HFFc6 (cell line): Measurements from ENCODE around the gene CASKIN1. TPM values are rescaled to one million over a fixed set of nuclear protein-coding genes. Genes with fewer than 3 reads are reported as not detected.

ENCODE experiments used
- DNase-seq: peaks from one replicate; pipeline ENCODE4 v3.0.0-alpha.2; 2018
- H3K27ac Mint-ChIP-seq: 2 replicates; pipeline ENCODE4 v1.8.0; 2020; ENCODE audit warnings: mild to moderate bottlenecking, mixed read lengths
- H3K27me3 Mint-ChIP-seq: 2 replicates; pipeline ENCODE4 v1.8.0; 2021; ENCODE audit warnings: mild to moderate bottlenecking, moderate library complexity, mixed read lengths; ENCODE audit not compliant: insufficient read depth
- H3K36me3 Mint-ChIP-seq: 2 replicates; pipeline ENCODE4 v1.8.0; 2021; ENCODE audit warnings: low read depth, mixed read lengths
- H3K4me1 Mint-ChIP-seq: 2 replicates; pipeline ENCODE4 v1.8.0; 2020; ENCODE audit warnings: low read depth, mixed read lengths
- H3K4me3 Mint-ChIP-seq: 2 replicates; pipeline ENCODE4 v1.8.0; 2020; ENCODE audit warnings: mild to moderate bottlenecking, moderate library complexity, mixed read lengths
- H3K9me3 Mint-ChIP-seq: 2 replicates; pipeline ENCODE4 v1.8.0; 2020; ENCODE audit warnings: mild to moderate bottlenecking, mixed read lengths
- CTCF ChIP-seq: fragments of 200-600 bp; sonication (generic); IDR thresholded peaks from 2 replicates; pipeline ENCODE4 v1.5.0; 2021; ENCODE audit warnings: antibody characterized with exemption, mild to moderate bottlenecking
- total RNA-seq, 6 experiments: library from RNA; stranded (reverse); fragmentation: NEBNext Ultra II Directional; extraction: Animal tissue kit (Norgen Biotek cat#: 25700); gene quantifications; 2 replicates in 1 of 6; 3 replicates in 5 of 6; pipeline ENCODE4 v1.2.3, GENCODE V29; 2021

The CASKIN1 gene
- total RNA-seq, 6 experiments from 2014 or later: 0.06 to 0.56 (median 0.11) TPM

GRCh38 chr16:2174396-2175131 is 21.8 kb downstream of the CASKIN1 start:
- Mint-ChIP-seq H3K36me3 (peaks cover 9% of the 10 kb centered on the region), H3K4me1 (no peaks in the 10 kb centered on the region), H3K9me3 (no peaks in the 10 kb centered on the region), H3K27me3 (peaks cover 6% of the 10 kb centered on the region), H3K4me3 (no peak overlapping the region), H3K27ac (no peak overlapping the region)
- TF ChIP-seq CTCF: no peak
- no peak for DNase-seq

- no peaks in the 10 kb centered on the region for H3K9me3 Mint-ChIP-seq
- TF ChIP-seq CTCF: no peak
- no peaks in the 10 kb centered on the region for H3K4me1 Mint-ChIP-seq
- no peak overlapping the region for H3K27ac Mint-ChIP-seq
- peaks cover 6% of the 10 kb centered on the region for H3K27me3 Mint-ChIP-seq
- DNase-seq: no peak
- H3K36me3 Mint-ChIP-seq: peaks cover 9% of the 10 kb centered on the region
- H3K4me3 Mint-ChIP-seq: no peak overlapping the region
Observed at GRCh38 chr16:2173916-2174315, 22.5 kb downstream of the CASKIN1 start.

- H3K4me3 Mint-ChIP-seq: no peak overlapping the region
- H3K36me3 Mint-ChIP-seq: peaks cover 9% of the 10 kb centered on the region
- no peak for DNase-seq
- no peaks in the 10 kb centered on the region for H3K9me3 Mint-ChIP-seq
- no peak for TF ChIP-seq CTCF
- peaks cover 6% of the 10 kb centered on the region for H3K27me3 Mint-ChIP-seq
- no peaks in the 10 kb centered on the region for H3K4me1 Mint-ChIP-seq
- no peak overlapping the region for H3K27ac Mint-ChIP-seq
Observed at GRCh38 chr16:2173366-2173765, 23.0 kb downstream of the CASKIN1 start.

- H3K27me3 Mint-ChIP-seq: peaks cover 6% of the 10 kb centered on the region
- no peak for TF ChIP-seq CTCF
- H3K27ac Mint-ChIP-seq: no peak overlapping the region
- H3K36me3 Mint-ChIP-seq: peaks cover 9% of the 10 kb centered on the region
- no peak for DNase-seq
- no peaks in the 10 kb centered on the region for H3K9me3 Mint-ChIP-seq
- H3K4me1 Mint-ChIP-seq: no peaks in the 10 kb centered on the region
- H3K4me3 Mint-ChIP-seq: no peak overlapping the region; the same call in 1 of the 2 replicates
Observed at GRCh38 chr16:2172688-2173335, 23.6 kb downstream of the CASKIN1 start.

GRCh38 chr16:2171601-2172178 is 24.7 kb downstream of the CASKIN1 start:
- Mint-ChIP-seq H3K4me1 (no peaks in the 10 kb centered on the region), H3K27me3 (peaks cover 6% of the 10 kb centered on the region), H3K27ac (no peak overlapping the region), H3K4me3 (no peak overlapping the region), H3K9me3 (no peaks in the 10 kb centered on the region), H3K36me3 (peaks cover 5% of the 10 kb centered on the region)
- no peak for TF ChIP-seq CTCF
- no peak for DNase-seq
